IMR-90 (cell line): Measurements from ENCODE around the gene ITSN1. TPM values are rescaled to one million over a fixed set of nuclear protein-coding genes. Genes with fewer than 3 reads are reported as not detected.

Experiments
- ATAC-seq: fragments of 200-7000 bp; cut with Tn5 transposase; 2 replicates; pipeline ENCODE4 v1.9.1; 2020; ENCODE audit warnings: low read depth, mild to moderate bottlenecking, moderate library complexity
- BruUV-seq: library from RNA; stranded (reverse); fragments of 400-500 nt; replicated peaks from 2 replicates; lab custom pipeline; 2021; lab: Mats Ljungman, UMichigan
- CTCF ChIA-PET: fragments of 300-600 bp; formaldehyde crosslinking; extraction: SDS; loops from one replicate; lab custom pipeline; 2021; ENCODE audit warnings: antibody characterized with exemption; lab: Yijun Ruan, JAX
- POLR2A ChIA-PET: fragments of 300-600 bp; sonication (Branson Sonifier 250); formaldehyde crosslinking; loops from one replicate; lab custom pipeline; 2022; ENCODE audit warnings: antibody characterized with exemption; ENCODE audit not compliant: unreplicated experiment; lab: Charles Lee
- DNase-seq: peaks from one replicate; pipeline ENCODE4 v3.0.0; 2013
- H2AFZ ChIP-seq: replicated peaks from 2 replicates; pipeline ENCODE3; 2013; ENCODE audit warnings: low read length, mild to moderate bottlenecking; ENCODE audit not compliant: poor library complexity
- H2AK5ac ChIP-seq: 2 replicates; pipeline ENCODE4 v1.6.1; 2013; ENCODE audit warnings: low read depth, low read length, inconsistent platforms
- H2AK9ac ChIP-seq: replicated peaks from 2 replicates; pipeline ENCODE3; 2013; ENCODE audit warnings: mild to moderate bottlenecking, low read depth, low read length, moderate library complexity; ENCODE audit not compliant: poor library complexity
- H2BK120ac ChIP-seq: 2 replicates; pipeline ENCODE4 v1.6.1; 2013; ENCODE audit warnings: low read depth, low read length, inconsistent platforms
- H2BK15ac ChIP-seq: 3 replicates; pipeline ENCODE4 v1.6.1; 2013; ENCODE audit warnings: low read depth, low read length, inconsistent platforms
- H2BK20ac ChIP-seq: 2 replicates; pipeline ENCODE4 v1.6.1; 2013; ENCODE audit warnings: low read depth, mild to moderate bottlenecking, inconsistent platforms, low read length, moderate library complexity
- H2BK5ac ChIP-seq: 2 replicates; pipeline ENCODE4 v1.6.1; 2013; ENCODE audit warnings: mild to moderate bottlenecking, low read depth, low read length, inconsistent platforms; ENCODE audit not compliant: poor library complexity, severe bottlenecking
- H3K14ac ChIP-seq: replicated peaks from 2 replicates; pipeline ENCODE4 v1.6.1; 2013; ENCODE audit warnings: low read depth, low read length, inconsistent platforms
- H3K18ac ChIP-seq: 2 replicates; pipeline ENCODE4 v1.6.1; 2013; ENCODE audit warnings: low read depth, low read length, control low read depth
- H3K23ac ChIP-seq: 2 replicates; pipeline ENCODE4 v1.6.1; 2013; ENCODE audit warnings: low read depth, low read length, inconsistent platforms
- H3K27ac ChIP-seq: 2 replicates; pipeline ENCODE4 v1.5.1; 2013; ENCODE audit warnings: mild to moderate bottlenecking, control low read depth, low read length; ENCODE audit not compliant: insufficient read depth
- H3K27me3 ChIP-seq: 2 replicates; pipeline ENCODE4 v1.6.1; 2013; ENCODE audit warnings: low read length; ENCODE audit not compliant: control insufficient read depth, insufficient read depth
- H3K36me3 ChIP-seq: 2 replicates; pipeline ENCODE4 v1.6.1; 2013; ENCODE audit warnings: low read length, mixed read lengths; ENCODE audit not compliant: control insufficient read depth, insufficient read depth
- H3K4ac ChIP-seq: 2 replicates; pipeline ENCODE4 v1.6.1; 2013; ENCODE audit warnings: low read depth, low read length, inconsistent platforms
- H3K4me1 ChIP-seq: 2 replicates; pipeline ENCODE4 v1.6.1; 2013; ENCODE audit warnings: low read length, mixed read lengths; ENCODE audit not compliant: control insufficient read depth, insufficient read depth
- H3K4me2 ChIP-seq: 2 replicates; pipeline ENCODE4 v1.6.1; 2013; ENCODE audit warnings: low read depth, mild to moderate bottlenecking, control low read depth, low read length, moderate library complexity
- H3K4me3 ChIP-seq: 2 replicates; pipeline ENCODE4 v1.5.1; 2013; ENCODE audit warnings: low read depth, mild to moderate bottlenecking, control low read depth, low read length, moderate library complexity; ENCODE audit not compliant: insufficient read depth
- H3K56ac ChIP-seq: 2 replicates; pipeline ENCODE4 v1.6.1; 2013; ENCODE audit warnings: low read length, inconsistent platforms; ENCODE audit not compliant: insufficient read depth; ENCODE audit errors: extremely low read depth
- H3K79me1 ChIP-seq, 2 experiments: 2 replicates each; pipeline ENCODE4 v1.6.1; 2013; ENCODE audit warnings: low read length in 2 of 2, inconsistent platforms in 1 of 2, low read depth in 1 of 2
- H3K9ac ChIP-seq: 2 replicates; pipeline ENCODE4 v1.6.1; 2013; ENCODE audit warnings: low read depth, low read length, control low read depth
- H3K9me1 ChIP-seq: 2 replicates; pipeline ENCODE4 v1.6.1; 2013; ENCODE audit warnings: low read length, inconsistent platforms; ENCODE audit not compliant: insufficient read depth
- H3K9me3 ChIP-seq: 2 replicates; pipeline ENCODE4 v1.6.1; 2013; ENCODE audit warnings: low read length; ENCODE audit not compliant: control insufficient read depth, insufficient read depth
- H4K20me1 ChIP-seq: 2 replicates; pipeline ENCODE4 v1.6.1; 2013; ENCODE audit warnings: low read length, inconsistent platforms; ENCODE audit not compliant: insufficient read depth
- H4K5ac ChIP-seq: 2 replicates; pipeline ENCODE4 v1.6.1; 2013; ENCODE audit warnings: mild to moderate bottlenecking, low read depth, low read length, control low read depth
- H4K8ac ChIP-seq, 2 experiments: 2 replicates each; pipeline ENCODE4 v1.6.1; 2013; ENCODE audit warnings: low read depth in 2 of 2, low read length in 2 of 2, control low read depth in 1 of 2, inconsistent platforms in 1 of 2
- H4K91ac ChIP-seq: 2 replicates; pipeline ENCODE4 v1.6.1; 2013; ENCODE audit warnings: low read depth, low read length, inconsistent platforms; ENCODE audit not compliant: insufficient read depth
- BHLHE40 ChIP-seq: fragments of 150-350 bp; IDR thresholded peaks from 2 replicates; pipeline ENCODE4 v1.6.1; 2016; ENCODE audit warnings: mild to moderate bottlenecking, low read depth, low read length
- WGBS, 2 experiments: methylation state at CpG; one replicate each; pipeline versions ENCODE4 v1.1.5 to v1.1.7; 2013; ENCODE audit warnings: missing lambda C conversion rate in 2 of 2; ENCODE audit not compliant: insufficient read length in 1 of 2; ENCODE audit errors: extremely low coverage in 2 of 2; 5-methylcytosine and 5-hydroxymethylcytosine counted together
- dilution Hi-C: fragments of 300-500 bp; cut with HindIII; formaldehyde crosslinking; loops from one replicate; pipeline ENCODE4 v1.14.3; 2018; ENCODE audit warnings: low sequenced_read_pairs; ENCODE audit not compliant: unreplicated experiment
- in situ Hi-C: fragments of 300-500 bp; cut with MboI; formaldehyde crosslinking; loops from 3 replicates; pipeline ENCODE4 v1.14.3; 2019; ENCODE audit warnings: low sequenced_read_pairs, inconsistent platforms, mixed read lengths
- intact Hi-C: fragments of 100-400 bp; cut with micrococcal nuclease; formaldehyde crosslinking; loops from 2 replicates; pipeline ENCODE4 v1.10.0; 2022
- polyA plus RNA-seq, 3 experiments: library from polyadenylated mRNA; depleted of rRNA; stranded (reverse); fragments of >200 nt; gene quantifications; 2 replicates each; pipeline ENCODE4 v1.2.3, GENCODE V29; 2012; ENCODE audit warnings: low replicate concordance in 1 of 3
- total RNA-seq: library from RNA; depleted of rRNA; stranded (reverse); fragments of >200 nt; gene quantifications from 2 replicates; pipeline ENCODE4 v1.2.3, GENCODE V29; 2012
- TF ChIP-seq, protein P1 (sequence below): fragments of 150-350 bp; IDR thresholded peaks from 2 replicates; pipeline ENCODE4 v1.6.1; 2016; ENCODE audit warnings: low read depth, mild to moderate bottlenecking, low read length, moderate library complexity, borderline replicate concordance
- TF ChIP-seq, protein P2 (sequence below): fragments of 150-350 bp; IDR thresholded peaks from 2 replicates; pipeline ENCODE4 v1.6.1; 2017; ENCODE audit warnings: mild to moderate bottlenecking, antibody characterized with exemption, low read length, low read depth

ITSN1 gene
- total and polyA plus RNA-seq, 2 of the 4 experiments (the other 2 are of a cell fraction): 45.4 to 62.0 TPM

DNA sequence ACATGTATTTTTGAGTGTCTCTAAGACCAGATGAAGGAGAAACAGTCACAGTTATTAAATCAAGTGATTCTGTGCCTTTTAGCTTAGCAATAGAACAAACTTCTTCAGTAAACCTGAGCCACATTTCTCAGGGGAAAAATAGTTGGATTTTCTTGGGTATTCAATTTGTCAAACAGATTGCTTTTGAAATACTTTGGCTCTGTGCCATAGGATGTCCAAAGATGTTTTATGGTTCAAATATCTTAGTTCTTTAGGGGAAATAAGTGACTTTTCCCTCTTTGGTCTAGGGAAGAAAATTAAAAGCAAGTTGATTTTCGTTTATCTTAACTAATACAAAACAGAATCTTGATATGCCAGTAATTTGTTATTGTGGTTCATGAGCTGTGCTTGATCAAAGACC is 147.4 kb downstream of the ITSN1 start:
- no peaks in the 10 kb centered on the region for H3K27me3 ChIP-seq
- no peak overlapping the region for H2BK5ac ChIP-seq
- H2BK120ac ChIP-seq: no peak overlapping the region
- H3K9me3 ChIP-seq: no peaks in the 10 kb centered on the region
- H4K20me1 ChIP-seq: no peaks in the 10 kb centered on the region
- no peak overlapping the region for H2BK15ac ChIP-seq
- H3K23ac ChIP-seq: no peak overlapping the region
- no TSS peak for BruUV-seq
- H3K79me1 ChIP-seq: peaks cover 7 to 8% of the 10 kb centered on the region in 2 experiments; a peak in 3 of 4 replicates
- no peak overlapping the region for H3K14ac ChIP-seq
- TF ChIP-seq BHLHE40: no peak
- TF ChIP-seq, protein P1, sequence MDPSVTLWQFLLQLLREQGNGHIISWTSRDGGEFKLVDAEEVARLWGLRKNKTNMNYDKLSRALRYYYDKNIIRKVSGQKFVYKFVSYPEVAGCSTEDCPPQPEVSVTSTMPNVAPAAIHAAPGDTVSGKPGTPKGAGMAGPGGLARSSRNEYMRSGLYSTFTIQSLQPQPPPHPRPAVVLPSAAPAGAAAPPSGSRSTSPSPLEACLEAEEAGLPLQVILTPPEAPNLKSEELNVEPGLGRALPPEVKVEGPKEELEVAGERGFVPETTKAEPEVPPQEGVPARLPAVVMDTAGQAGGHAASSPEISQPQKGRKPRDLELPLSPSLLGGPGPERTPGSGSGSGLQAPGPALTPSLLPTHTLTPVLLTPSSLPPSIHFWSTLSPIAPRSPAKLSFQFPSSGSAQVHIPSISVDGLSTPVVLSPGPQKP: no peak
- TF ChIP-seq, protein P2, sequence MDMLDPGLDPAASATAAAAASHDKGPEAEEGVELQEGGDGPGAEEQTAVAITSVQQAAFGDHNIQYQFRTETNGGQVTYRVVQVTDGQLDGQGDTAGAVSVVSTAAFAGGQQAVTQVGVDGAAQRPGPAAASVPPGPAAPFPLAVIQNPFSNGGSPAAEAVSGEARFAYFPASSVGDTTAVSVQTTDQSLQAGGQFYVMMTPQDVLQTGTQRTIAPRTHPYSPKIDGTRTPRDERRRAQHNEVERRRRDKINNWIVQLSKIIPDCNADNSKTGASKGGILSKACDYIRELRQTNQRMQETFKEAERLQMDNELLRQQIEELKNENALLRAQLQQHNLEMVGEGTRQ: no peak
- no peak overlapping the region for H2AFZ ChIP-seq
- WGBS, 2 experiments: no CpG with 5 or more reads among the region's 1 CpG
- H2BK20ac ChIP-seq: no peak overlapping the region
- intact Hi-C loops: no loop called here
- no peak overlapping the region for H2AK5ac ChIP-seq
- in situ Hi-C loops: no loop called here
- ATAC-seq (no peak), DNase-seq (no peak)
- dilution Hi-C loops: no loop called here
- no peak overlapping the region for H3K56ac ChIP-seq
- H3K4me3 ChIP-seq: no peak overlapping the region
- H3K4ac ChIP-seq: no peak overlapping the region
- H3K4me2 ChIP-seq: no peak overlapping the region
- H4K91ac ChIP-seq: no peak overlapping the region
- no peaks in the 10 kb centered on the region; the same call in 1 of the 2 replicates for H3K9me1 ChIP-seq
- peaks cover 12% of the 10 kb centered on the region for H3K36me3 ChIP-seq
- no peak overlapping the region for H4K8ac ChIP-seq
- CTCF ChIA-PET: no interaction called here
- H3K27ac ChIP-seq: no peak overlapping the region
- no peak overlapping the region for H4K5ac ChIP-seq
- POLR2A ChIA-PET: no interaction called here
- no peak overlapping the region for H3K9ac ChIP-seq
- no peaks in the 10 kb centered on the region for H3K4me1 ChIP-seq
- no peak overlapping the region for H3K18ac ChIP-seq
- H2AK9ac ChIP-seq: no peak overlapping the region
